H1 (cell line): ENCODE results near the gene KRT3. TPM values are rescaled to one million over a fixed set of nuclear protein-coding genes. Genes with fewer than 3 reads are reported as not detected.

Experiments
- CTCF ChIA-PET: fragments of 300-600 bp; sonication (Branson Sonifier 250); formaldehyde crosslinking; loops from one replicate; lab custom pipeline; 2021; ENCODE audit not compliant: partially characterized antibody; lab: Charles Lee
- POLR2A ChIA-PET: fragments of 300-600 bp; sonication (Branson Sonifier 250); formaldehyde crosslinking; loops from one replicate; lab custom pipeline; 2021; ENCODE audit warnings: inconsistent platforms; ENCODE audit not compliant: partially characterized antibody; lab: Charles Lee
- DNase-seq, 2 experiments: peaks; one replicate each; pipeline versions ENCODE4 v3.0.0 to v3.0.0-alpha.2; 2010 to 2022; ENCODE audit warnings: low spot score in 2 of 2, low read depth in 1 of 2, mixed read lengths in 1 of 2
- FAIRE-seq: peaks from 2 replicates; lab custom pipeline; 2011; peaks lifted over from hg19 to GRCh38; lab: Jason Lieb, UNC
- H2AFZ ChIP-seq: 2 replicates; pipeline ENCODE4 v1.8.1; 2012; ENCODE audit warnings: low read length, inconsistent platforms
- H2AK5ac ChIP-seq: 2 replicates; pipeline ENCODE4 v1.6.1; 2013; ENCODE audit warnings: low read depth, low read length
- H2BK120ac ChIP-seq: replicated peaks from 2 replicates; pipeline ENCODE3; 2013; ENCODE audit warnings: low read depth, low read length, inconsistent platforms
- H2BK12ac ChIP-seq: 2 replicates; pipeline ENCODE4 v1.6.1; 2013; ENCODE audit warnings: low read depth, low read length
- H2BK15ac ChIP-seq: 2 replicates; pipeline ENCODE4 v1.6.1; 2013; ENCODE audit warnings: low read length
- H2BK20ac ChIP-seq: 2 replicates; pipeline ENCODE4 v1.6.1; 2013; ENCODE audit warnings: low read length
- H2BK5ac ChIP-seq: 2 replicates; pipeline ENCODE4 v1.6.1; 2013; ENCODE audit warnings: low read depth, low read length
- H3K14ac ChIP-seq: 2 replicates; pipeline ENCODE4 v1.6.1; 2013; ENCODE audit warnings: inconsistent platforms; ENCODE audit not compliant: insufficient read length
- H3K18ac ChIP-seq: 2 replicates; pipeline ENCODE4 v1.6.1; 2013; ENCODE audit warnings: low read length; ENCODE audit errors: extremely low read depth
- H3K23ac ChIP-seq: 2 replicates; pipeline ENCODE4 v1.6.1; 2013; ENCODE audit warnings: inconsistent platforms; ENCODE audit not compliant: insufficient read length
- H3K23me2 ChIP-seq: 2 replicates; pipeline ENCODE4 v1.6.1; 2013; ENCODE audit warnings: low read depth, low read length
- H3K27ac ChIP-seq: 2 replicates; pipeline ENCODE4 v1.6.1; 2011; ENCODE audit warnings: low read depth, low read length, inconsistent platforms
- H3K27me3 ChIP-seq, 4 experiments: replicated peaks in 1 of 4; 1 replicate in 1 of 4; 2 replicates in 3 of 4; pipeline versions ENCODE4 v1.6.1 to v1.8.1; 2011 to 2013; ENCODE audit warnings: low read length in 3 of 4, mild to moderate bottlenecking in 3 of 4, inconsistent platforms in 2 of 4, mixed read lengths in 2 of 4, moderate library complexity in 1 of 4; ENCODE audit not compliant: control insufficient read depth in 3 of 4, insufficient read depth in 3 of 4; ENCODE audit errors: extremely low read depth in 1 of 4
- H3K36me3 ChIP-seq, 4 experiments: 2 replicates each; pipeline versions ENCODE4 v1.6.1 to v1.8.1; 2011 to 2013; ENCODE audit warnings: mild to moderate bottlenecking in 4 of 4, low read length in 3 of 4, moderate library complexity in 2 of 4, control low read depth in 1 of 4, inconsistent platforms in 1 of 4; ENCODE audit not compliant: insufficient read depth in 4 of 4, control insufficient read depth in 2 of 4
- H3K4ac ChIP-seq: replicated peaks from 2 replicates; pipeline ENCODE3; 2013; ENCODE audit warnings: low read length, low read depth, mixed read lengths, inconsistent platforms; ENCODE audit not compliant: insufficient read length
- H3K4me1 ChIP-seq, 4 experiments: replicated peaks in 1 of 4; 1 replicate in 1 of 4; 2 replicates in 3 of 4; pipeline versions ENCODE4 v1.6.1 to v1.8.1; 2011 to 2013; ENCODE audit warnings: low read length in 3 of 4, inconsistent platforms in 2 of 4, mixed read lengths in 1 of 4; ENCODE audit not compliant: insufficient read depth in 4 of 4, control insufficient read depth in 3 of 4
- H3K4me2 ChIP-seq, 2 experiments: 2 replicates each; pipeline versions ENCODE4 v1.6.1 to v1.8.1; 2011 to 2013; ENCODE audit warnings: low read depth in 2 of 2, low read length in 2 of 2, control low read depth in 1 of 2, inconsistent platforms in 1 of 2, mild to moderate bottlenecking in 1 of 2; ENCODE audit not compliant: insufficient read depth in 1 of 2
- H3K4me3 ChIP-seq, 4 experiments: fragments of 200-600, 300-600 bp in 1 of 4; sonication (generic), shearing (Covaris generic), sonication (Bioruptor Twin) in 1 of 4; 2 replicates each; pipeline versions ENCODE4 v1.5.1 to v1.8.1; 2011 to 2016; ENCODE audit warnings: low read length in 4 of 4, low read depth in 3 of 4, control low read depth in 2 of 4, inconsistent platforms in 2 of 4, mild to moderate bottlenecking in 2 of 4, mixed read lengths in 1 of 4, moderate library complexity in 1 of 4; ENCODE audit not compliant: insufficient read depth in 2 of 4; ENCODE audit errors: extremely low read depth in 1 of 4
- H3K56ac ChIP-seq: replicated peaks from 2 replicates; pipeline ENCODE3; 2013; ENCODE audit warnings: low read depth, mild to moderate bottlenecking, mixed read lengths, low read length, inconsistent platforms; ENCODE audit not compliant: insufficient read length
- H3K79me1 ChIP-seq: 2 replicates; pipeline ENCODE4 v1.6.1; 2013; ENCODE audit warnings: low read depth, low read length, control low read depth
- H3K79me2 ChIP-seq, 2 experiments: 2 replicates each; pipeline versions ENCODE4 v1.6.1 to v1.8.1; 2012 to 2013; ENCODE audit warnings: low read length in 2 of 2, mild to moderate bottlenecking in 2 of 2, inconsistent platforms in 1 of 2; ENCODE audit not compliant: insufficient read depth in 2 of 2, control insufficient read depth in 1 of 2
- H3K9ac ChIP-seq, 4 experiments: replicated peaks in 1 of 4; 1 replicate in 1 of 4; 2 replicates in 3 of 4; pipeline versions ENCODE4 v1.6.1 to v1.8.1; 2011 to 2013; ENCODE audit warnings: low read depth in 3 of 4, low read length in 3 of 4, control low read depth in 2 of 4, mild to moderate bottlenecking in 2 of 4, moderate library complexity in 2 of 4, inconsistent platforms in 1 of 4; ENCODE audit errors: extremely low read depth in 1 of 4
- H3K9me3 ChIP-seq, 2 experiments: 2 replicates each; pipeline versions ENCODE4 v1.6.1 to v1.8.1; 2012 to 2013; ENCODE audit warnings: mild to moderate bottlenecking in 2 of 2, moderate library complexity in 2 of 2, control low read depth in 1 of 2, inconsistent platforms in 1 of 2, low read depth in 1 of 2, low read length in 1 of 2, mixed read lengths in 1 of 2; ENCODE audit not compliant: insufficient read depth in 2 of 2
- H4K20me1 ChIP-seq, 2 experiments: replicated peaks in 1 of 2; 2 replicates each; pipeline versions ENCODE3 to v1.8.1; 2011 to 2013; ENCODE audit warnings: inconsistent platforms in 2 of 2, low read length in 2 of 2, mild to moderate bottlenecking in 1 of 2; ENCODE audit not compliant: insufficient read depth in 2 of 2, control insufficient read depth in 1 of 2
- H4K5ac ChIP-seq: 2 replicates; pipeline ENCODE4 v1.6.1; 2013; ENCODE audit warnings: low read length, low read depth, mixed read lengths, inconsistent platforms; ENCODE audit not compliant: insufficient read length
- H4K8ac ChIP-seq: 2 replicates; pipeline ENCODE4 v1.8.0; 2013; ENCODE audit warnings: mild to moderate bottlenecking, moderate library complexity, low read length, inconsistent platforms; ENCODE audit not compliant: insufficient read depth; ENCODE audit errors: extremely low read depth
- H4K91ac ChIP-seq: replicated peaks from 2 replicates; pipeline ENCODE3; 2013; ENCODE audit warnings: low read length, mixed read lengths, inconsistent platforms; ENCODE audit not compliant: insufficient read length
- SIN3A ChIP-seq, 2 experiments: IDR thresholded peaks in 1 of 2; conservative IDR thresholded peaks in 1 of 2; 2 replicates each; pipeline ENCODE4 v1.6.1; 2011 to 2012; ENCODE audit warnings: low read length in 2 of 2, improper control_type of control experiment in 1 of 2, low read depth in 1 of 2, mild to moderate bottlenecking in 1 of 2
- WGBS, 2 experiments: shearing (Covaris generic) in 1 of 2; methylation state at CpG; one replicate each; pipeline versions ENCODE4 v1.1.6 to v1.1.7; 2013 to 2015; ENCODE audit warnings: low lambda C conversion rate in 2 of 2, mixed read lengths in 2 of 2, inconsistent platforms in 1 of 2, low coverage in 1 of 2, missing lambda C conversion rate in 1 of 2; ENCODE audit not compliant: insufficient replicate concordance in 2 of 2, insufficient coverage in 1 of 2, insufficient read length in 1 of 2; ENCODE audit errors: extremely low coverage in 1 of 2, missing lambda C conversion rate in 1 of 2; 5-methylcytosine and 5-hydroxymethylcytosine counted together
- polyA plus RNA-seq, 7 experiments: library from polyadenylated mRNA; depleted of rRNA in 3 of 7; stranded (reverse) in 5 of 7; unstranded in 2 of 7; fragments of >200 nt in 5 of 7; fragments of 200-250 nt in 2 of 7; gene quantifications; 1 replicate in 5 of 7; 2 replicates in 1 of 7; 4 replicates in 1 of 7; pipeline versions ENCODE4 v1.2.1 to v1.2.3, GENCODE V29; 2011 to 2013; ENCODE audit warnings: missing spikeins in 2 of 7, mixed read lengths in 2 of 7
- total RNA-seq: library from RNA; stranded (reverse); fragmentation: NEBNext Ultra II Directional; extraction: Animal tissue kit (Norgen Biotek cat#: 25700); gene quantifications from 2 replicates; pipeline ENCODE4 v1.2.1, GENCODE V29; 2021

Gene KRT3
- total and polyA plus RNA-seq, 2 of the 8 experiments (the other 6 are each of a cell fraction or from before 2014, with no cell fraction given) = not detected

DNA sequence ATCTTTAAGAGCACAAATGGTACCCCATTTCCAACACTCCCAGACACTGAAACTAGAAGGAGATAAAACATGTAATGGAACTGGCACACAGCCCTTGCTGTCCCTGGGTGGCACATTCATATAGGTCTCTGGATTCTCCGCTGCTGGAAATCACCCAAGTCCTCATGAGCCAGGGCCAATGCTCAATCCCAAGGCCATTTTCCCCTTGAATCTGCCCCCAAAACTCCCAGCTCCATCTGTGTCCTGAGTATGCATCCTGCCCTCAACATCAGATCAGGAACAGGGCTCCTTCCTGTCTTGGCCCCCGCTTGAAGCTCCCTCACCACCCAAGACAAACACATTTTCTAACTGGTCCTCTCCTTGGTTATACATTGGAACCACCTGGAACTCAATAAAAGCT is 43.4 kb downstream of the KRT3 start:
- FAIRE-seq = no peak
- CTCF ChIA-PET = interaction anchor here (0.6 to 1.4 kb wide), 3 partner anchors 47 to 378 kb away, joined by 3 to 4 read pairs (median 3); no protein-coding TSS in a partner anchor
- H3K4me1 ChIP-seq = no peaks in the 10 kb centered on the region
- no peak overlapping the region for H2AFZ ChIP-seq
- H4K5ac ChIP-seq = no peak overlapping the region
- H3K9ac ChIP-seq = 0 out of 7 replicates have a peak overlapping the region, but pooled peaks of 1 of the 4 experiments have one; percentile 13
- no peaks in the 10 kb centered on the region for H3K79me1 ChIP-seq
- H3K9me3 ChIP-seq = no peaks in the 10 kb centered on the region; a peak in 1 of 4 replicates
- no peak overlapping the region for H3K4me3 ChIP-seq
- H2BK20ac ChIP-seq = no peak overlapping the region
- no peak overlapping the region for H2BK12ac ChIP-seq
- 88% methylated on average over 2 of the region's 2 CpGs; no CpG with 5 or more reads in 1 of the 2 experiments for WGBS, 2 experiments
- DNase-seq = no peak
- no peak overlapping the region for H2BK15ac ChIP-seq
- POLR2A ChIA-PET = no interaction called here
- no peak overlapping the region for H3K4me2 ChIP-seq
- H3K27ac ChIP-seq = no peak overlapping the region
- H3K4ac ChIP-seq = no peak overlapping the region
- no peak overlapping the region for H3K14ac ChIP-seq
- H3K18ac ChIP-seq = no peak overlapping the region
- H4K8ac ChIP-seq = no peak overlapping the region
- peaks cover 0 to 3% (median 0%) of the 10 kb centered on the region in 4 experiments; a peak in 1 of 7 replicates for H3K27me3 ChIP-seq
- H4K91ac ChIP-seq = no peak overlapping the region
- H3K56ac ChIP-seq = no peak overlapping the region
- H2BK5ac ChIP-seq = no peak overlapping the region
- no peaks in the 10 kb centered on the region for H3K79me2 ChIP-seq
- no peaks in the 10 kb centered on the region for H3K36me3 ChIP-seq
- H3K23me2 ChIP-seq = no peaks in the 10 kb centered on the region
- no peaks in the 10 kb centered on the region for H4K20me1 ChIP-seq
- H2BK120ac ChIP-seq = no peak overlapping the region
- H3K23ac ChIP-seq = no peak overlapping the region
- H2AK5ac ChIP-seq = no peak overlapping the region
- TF ChIP-seq SIN3A (conservative IDR thresholded peaks at IDR 0.05 in 1 of 2, IDR thresholded peaks at IDR 0.05 in 1 of 2; ENCODE audit: low read depth in 1 of 2, low read length in 2 of 2) = no peak
